Measurements from ENCODE around the gene DYNLT4. TPM values are rescaled to one million over a fixed set of nuclear protein-coding genes. Genes with fewer than 3 reads are reported as not detected.
A peak's percentile ranks its signal among the peaks of the same experiment; 100 is the strongest.
"Not testable (repeated sequence)": the region's sequence is repeated elsewhere in the genome, so short reads cannot be mapped to it uniquely, and the experiment has no call there.

DYNLT4 gene
- total RNA-seq, 1 experiment from 2014 or later, result not detected

GRCh38 chr1:44808938-44809917, 2.1 kb upstream of the DYNLT4 start:
- peak; percentile 69 for DNase-seq (ENCODE audit: low read depth)

- DNase-seq (ENCODE audit: low read depth), result peak; percentile 84
Observed at GRCh38 chr1:44808063-44808937, 1.1 kb upstream of the DYNLT4 start, which contains the start of gene BTBD19. Gene BTBD19 (plus strand): TSS chr1:44808523. CDS start chr1:44808821, 298 bp downstream.

GRCh38 chr1:44807364-44808062, 362 bp upstream of the DYNLT4 start:
- peak; percentile 100 for DNase-seq (ENCODE audit: low read depth)

- no peak for DNase-seq (ENCODE audit: low read depth)
Observed at GRCh38 chr1:44806025-44806703, 987 bp downstream of the DYNLT4 start.

GRCh38 chr1:44805311-44806024, 1.7 kb downstream of the DYNLT4 start:
- no peak for DNase-seq (ENCODE audit: low read depth)

- no peak for DNase-seq (ENCODE audit: low read depth)
Observed at GRCh38 chr1:44803312-44804095, 3.6 kb downstream of the DYNLT4 start.

DNA sequence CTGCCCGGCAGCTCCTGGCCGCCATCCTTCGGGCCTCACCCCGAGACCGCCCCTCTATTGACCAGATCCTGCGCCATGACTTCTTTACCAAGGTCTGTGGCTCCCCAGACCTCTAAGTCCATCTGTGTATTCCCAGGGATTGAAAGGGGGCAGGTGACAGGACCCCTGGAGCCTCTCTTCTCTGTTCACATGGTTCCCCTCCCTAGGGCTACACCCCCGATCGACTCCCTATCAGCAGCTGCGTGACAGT, 4.2 kb downstream of the DYNLT4 start:
- DNase-seq (ENCODE audit: low read depth), result no peak

GRCh38 chr1:44802306-44803061, 4.7 kb downstream of the DYNLT4 start:
- peak; percentile 75 for DNase-seq (ENCODE audit: low read depth)

DNA sequence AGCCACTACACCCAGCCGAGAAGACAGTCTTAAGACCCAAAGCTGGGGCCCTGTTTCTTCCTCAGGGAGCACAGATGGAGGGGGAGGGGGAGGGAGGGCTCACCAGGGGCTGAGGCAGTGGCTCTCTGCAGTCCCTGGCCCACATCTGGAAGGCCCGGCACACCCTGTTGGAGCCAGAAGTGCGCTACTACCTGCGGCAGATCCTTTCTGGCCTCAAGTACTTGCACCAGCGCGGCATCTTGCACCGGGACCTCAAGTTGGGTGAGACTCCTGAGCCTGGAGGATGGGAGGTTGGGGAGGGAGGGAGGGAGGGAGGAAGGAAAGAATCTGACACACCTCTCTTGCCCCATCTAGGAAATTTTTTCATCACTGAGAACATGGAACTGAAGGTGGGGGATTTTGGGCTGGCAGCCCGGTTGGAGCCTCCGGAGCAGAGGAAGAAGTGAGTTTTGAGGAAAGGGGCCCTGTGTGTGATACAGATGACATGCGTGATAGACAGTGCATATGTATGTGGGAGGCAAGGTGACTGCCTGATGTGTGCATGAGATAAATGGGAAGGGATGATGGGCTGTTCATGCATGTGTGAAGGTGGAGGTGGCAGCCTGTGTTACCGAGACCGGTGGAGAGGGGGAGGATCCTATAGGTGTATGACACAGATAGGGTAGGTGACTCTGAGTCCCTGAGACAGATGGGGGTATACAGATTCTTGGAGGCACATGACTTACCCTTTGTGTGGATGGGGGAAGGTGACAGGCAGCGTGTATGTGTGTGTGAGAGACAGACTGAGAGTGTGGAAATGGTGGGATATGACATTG, 5.5 kb downstream of the DYNLT4 start:
- DNase-seq (ENCODE audit: low read depth), result no peak

DNA sequence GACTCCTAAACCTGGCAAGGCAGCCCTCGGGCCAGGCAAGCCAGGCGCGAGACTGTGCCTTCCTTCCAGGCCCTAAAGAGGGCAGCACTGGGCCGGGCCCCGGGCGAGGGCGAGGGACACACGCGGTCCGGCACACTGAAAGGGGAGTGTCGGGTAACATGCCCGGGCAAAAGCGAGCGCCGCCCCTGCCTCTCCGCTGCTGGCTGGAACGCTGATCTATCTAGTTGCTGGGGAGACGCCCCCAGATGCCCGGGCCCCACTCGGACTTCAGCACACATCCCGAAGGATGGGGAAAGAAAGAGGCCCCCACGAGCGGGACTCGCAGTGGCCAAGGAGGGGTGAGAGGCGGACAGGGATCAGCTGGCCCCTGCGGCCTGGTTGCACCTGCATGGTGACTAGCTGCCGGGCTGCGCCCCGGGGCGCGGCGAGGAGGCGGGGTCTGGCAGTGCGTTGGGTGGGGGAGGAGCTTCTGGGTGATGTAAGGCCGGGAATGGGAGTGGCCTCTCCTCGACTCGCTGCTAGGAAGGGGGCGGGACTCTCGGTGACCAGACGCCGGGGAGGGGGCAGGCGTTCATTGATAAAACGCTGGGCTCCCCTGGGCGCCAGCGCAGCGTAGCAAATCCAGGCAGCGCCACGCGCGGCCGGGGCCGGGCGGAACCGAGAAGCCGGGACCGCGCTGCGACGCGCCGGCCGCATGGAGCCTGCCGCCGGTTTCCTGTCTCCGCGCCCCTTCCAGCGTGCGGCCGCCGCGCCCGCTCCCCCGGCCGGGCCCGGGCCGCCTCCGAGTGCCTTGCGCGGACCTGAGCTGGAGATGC, 7.2 kb downstream of the DYNLT4 start, which contains the start of gene PLK3:
PLK3 (plus strand) TSS at position 608 of the 815 bp plus-strand sequence; CDS start at position 695, 87 bp downstream.
- DNase-seq (ENCODE audit: low read depth), result peak; percentile 97

- DNase-seq (ENCODE audit: low read depth), result no peak
Observed at GRCh38 chr1:44798481-44799365, 8.4 kb downstream of the DYNLT4 start.

DNA sequence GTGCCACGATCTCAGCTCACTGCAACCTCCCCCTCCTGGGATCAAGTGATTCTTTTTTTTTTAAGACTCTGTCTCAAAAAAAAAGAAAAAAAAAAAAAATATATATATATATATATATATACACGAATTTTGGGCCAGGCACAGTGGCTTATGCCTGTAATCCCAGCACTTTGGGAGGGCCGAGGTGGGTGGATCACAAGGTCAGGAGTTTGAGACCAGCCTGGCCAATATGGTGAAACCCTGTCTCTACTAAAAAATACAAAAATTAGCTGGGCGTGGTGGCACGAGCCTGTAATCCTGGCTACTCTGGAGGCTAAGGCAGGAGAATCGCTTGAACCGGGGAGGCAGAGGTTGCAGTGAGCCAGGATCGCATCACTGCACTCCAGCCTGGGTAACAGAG, 9.3 kb downstream of the DYNLT4 start:
- DNase-seq (ENCODE audit: low read depth), result not testable (repeated sequence)

- no peak for DNase-seq (ENCODE audit: low read depth)
Observed at GRCh38 chr1:44792736-44793502, 14.2 kb downstream of the DYNLT4 start.

GRCh38 chr1:44790968-44791801, 16.0 kb downstream of the DYNLT4 start:
- DNase-seq (ENCODE audit: low read depth), result no peak
